Coronary artery (tissue), 2 donors: ENCODE measurements around the gene ARID1B.

ENCODE experiments used
- DNase-seq: peaks from one replicate; pipeline ENCODE4 v3.0.0-alpha.2; 2017; ENCODE audit warnings: low spot score
- H3K27ac ChIP-seq, 2 donors: fragments of 200-600 bp; sonication (generic); one replicate each; pipeline ENCODE4 v1.5.1; 2016 to 2019
- H3K4me3 ChIP-seq: fragments of 200-600 bp; sonication (generic); 2 replicates; pipeline ENCODE4 v1.5.1; 2016; ENCODE audit warnings: mild to moderate bottlenecking, moderate library complexity
- TF ChIP-seq, protein P1 (sequence below): fragments of 200-600 bp; sonication (generic); IDR thresholded peaks from one replicate; pipeline ENCODE4 v1.5.1; 2019; ENCODE audit warnings: antibody characterized with exemption

ARID1B gene

DNA sequence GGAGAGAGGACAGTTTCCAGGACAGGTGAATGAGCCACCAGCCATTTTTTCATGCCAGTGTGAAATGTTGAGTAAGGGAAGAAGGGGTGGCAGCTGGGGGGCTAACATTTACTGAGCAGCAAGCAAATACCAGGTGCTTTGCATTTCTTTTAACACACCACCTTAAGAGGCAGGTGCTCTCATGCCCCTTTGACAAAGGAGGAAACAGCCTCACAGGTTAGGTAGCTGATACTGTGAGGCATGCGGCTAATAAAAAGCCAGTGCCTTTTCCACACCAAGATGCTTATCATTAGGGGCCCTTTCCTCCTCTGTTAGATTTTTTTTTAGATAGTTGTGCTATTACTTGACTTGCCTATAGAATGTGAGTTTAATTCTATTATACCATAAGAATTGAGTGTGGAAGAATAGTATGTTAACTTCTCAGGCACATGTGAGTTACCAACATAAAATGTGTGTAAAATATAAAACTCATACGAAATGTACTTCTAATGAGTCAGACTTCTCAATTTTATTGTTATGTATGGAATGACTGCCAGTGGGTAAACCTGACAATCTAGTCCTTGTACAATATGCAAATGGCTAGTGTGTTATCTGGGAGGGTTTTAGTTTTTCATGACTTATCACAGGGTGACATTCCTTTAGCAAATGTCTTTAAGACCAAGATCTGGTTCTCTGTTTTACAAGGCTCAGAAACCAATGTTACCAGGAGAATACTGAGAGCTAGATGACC lies 286.2 kb downstream of the ARID1B start:
- no peak for DNase-seq
- Histone ChIP-seq H3K4me3 (no peak overlapping the region), H3K27ac (no peak overlapping the region)
- TF ChIP-seq, protein P1, sequence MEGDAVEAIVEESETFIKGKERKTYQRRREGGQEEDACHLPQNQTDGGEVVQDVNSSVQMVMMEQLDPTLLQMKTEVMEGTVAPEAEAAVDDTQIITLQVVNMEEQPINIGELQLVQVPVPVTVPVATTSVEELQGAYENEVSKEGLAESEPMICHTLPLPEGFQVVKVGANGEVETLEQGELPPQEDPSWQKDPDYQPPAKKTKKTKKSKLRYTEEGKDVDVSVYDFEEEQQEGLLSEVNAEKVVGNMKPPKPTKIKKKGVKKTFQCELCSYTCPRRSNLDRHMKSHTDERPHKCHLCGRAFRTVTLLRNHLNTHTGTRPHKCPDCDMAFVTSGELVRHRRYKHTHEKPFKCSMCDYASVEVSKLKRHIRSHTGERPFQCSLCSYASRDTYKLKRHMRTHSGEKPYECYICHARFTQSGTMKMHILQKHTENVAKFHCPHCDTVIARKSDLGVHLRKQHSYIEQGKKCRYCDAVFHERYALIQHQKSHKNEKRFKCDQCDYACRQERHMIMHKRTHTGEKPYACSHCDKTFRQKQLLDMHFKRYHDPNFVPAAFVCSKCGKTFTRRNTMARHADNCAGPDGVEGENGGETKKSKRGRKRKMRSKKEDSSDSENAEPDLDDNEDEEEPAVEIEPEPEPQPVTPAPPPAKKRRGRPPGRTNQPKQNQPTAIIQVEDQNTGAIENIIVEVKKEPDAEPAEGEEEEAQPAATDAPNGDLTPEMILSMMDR, result no peak

DNA sequence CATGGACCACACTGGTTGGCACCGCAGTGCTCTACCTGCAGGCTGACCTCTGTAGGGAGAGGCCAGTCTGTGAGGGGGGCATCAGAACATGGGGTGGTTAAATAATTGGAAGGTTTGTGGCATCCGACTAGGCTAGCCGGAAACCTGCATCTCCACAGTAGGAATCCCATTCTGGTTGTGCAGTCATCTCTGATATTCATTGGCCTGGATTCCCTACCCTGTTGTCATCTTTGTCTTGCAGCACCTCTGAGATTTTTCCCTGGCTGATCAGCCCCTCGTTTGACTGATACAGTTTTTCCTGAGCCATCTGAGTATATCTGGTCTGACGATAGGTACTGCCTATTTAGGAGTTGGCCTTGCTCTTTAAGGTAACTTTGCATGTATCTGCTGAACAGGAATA lies 286.7 kb downstream of the ARID1B start:
- Histone ChIP-seq H3K27ac (no peak overlapping the region), H3K4me3 (no peak overlapping the region)
- TF ChIP-seq, protein P1, result no peak
- no peak for DNase-seq

DNA sequence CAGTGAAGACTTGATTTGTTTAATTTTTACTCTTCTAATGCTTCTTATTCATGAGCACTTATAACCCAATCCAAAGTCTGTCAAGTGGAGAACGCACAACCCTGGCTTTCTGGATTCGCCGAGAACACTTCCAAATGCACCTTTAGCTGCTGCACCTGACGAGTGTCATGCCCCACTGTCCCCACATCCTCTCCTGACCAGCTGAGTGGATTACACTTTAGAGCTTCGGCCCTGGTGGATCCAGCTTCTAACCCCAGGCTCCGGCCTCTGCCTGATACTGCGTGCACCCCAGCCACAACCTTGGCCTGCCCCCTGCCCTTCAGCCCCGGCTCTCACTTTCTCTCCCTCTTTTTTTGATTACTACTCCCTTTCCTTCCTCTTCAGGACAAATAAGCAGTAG lies 287.3 kb downstream of the ARID1B start:
- no peak for DNase-seq
- TF ChIP-seq, protein P1, result no peak
- Histone ChIP-seq H3K4me3 (no peak overlapping the region), H3K27ac (no peak overlapping the region)

DNA sequence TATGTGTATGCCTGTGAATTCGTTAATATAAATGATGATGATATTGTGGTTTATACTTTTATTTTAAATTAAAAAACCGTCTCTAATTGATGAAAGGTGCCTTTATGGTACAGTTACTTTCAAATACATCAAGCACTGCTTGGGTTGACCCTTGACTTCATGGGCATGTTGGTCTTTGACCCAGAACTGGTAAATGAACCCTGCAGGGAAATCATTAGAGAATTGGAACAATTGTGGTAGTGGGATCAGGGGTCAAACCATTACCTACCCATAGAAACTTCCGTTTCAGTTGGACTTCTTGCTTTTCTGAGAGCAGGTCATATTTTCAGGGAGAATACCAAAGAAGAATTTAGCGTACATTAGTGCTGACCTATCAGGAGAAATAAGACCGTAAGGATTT lies 288.2 kb downstream of the ARID1B start:
- DNase-seq, result no peak
- TF ChIP-seq, protein P1, result no peak
- no peak overlapping the region for H3K4me3 ChIP-seq

DNA sequence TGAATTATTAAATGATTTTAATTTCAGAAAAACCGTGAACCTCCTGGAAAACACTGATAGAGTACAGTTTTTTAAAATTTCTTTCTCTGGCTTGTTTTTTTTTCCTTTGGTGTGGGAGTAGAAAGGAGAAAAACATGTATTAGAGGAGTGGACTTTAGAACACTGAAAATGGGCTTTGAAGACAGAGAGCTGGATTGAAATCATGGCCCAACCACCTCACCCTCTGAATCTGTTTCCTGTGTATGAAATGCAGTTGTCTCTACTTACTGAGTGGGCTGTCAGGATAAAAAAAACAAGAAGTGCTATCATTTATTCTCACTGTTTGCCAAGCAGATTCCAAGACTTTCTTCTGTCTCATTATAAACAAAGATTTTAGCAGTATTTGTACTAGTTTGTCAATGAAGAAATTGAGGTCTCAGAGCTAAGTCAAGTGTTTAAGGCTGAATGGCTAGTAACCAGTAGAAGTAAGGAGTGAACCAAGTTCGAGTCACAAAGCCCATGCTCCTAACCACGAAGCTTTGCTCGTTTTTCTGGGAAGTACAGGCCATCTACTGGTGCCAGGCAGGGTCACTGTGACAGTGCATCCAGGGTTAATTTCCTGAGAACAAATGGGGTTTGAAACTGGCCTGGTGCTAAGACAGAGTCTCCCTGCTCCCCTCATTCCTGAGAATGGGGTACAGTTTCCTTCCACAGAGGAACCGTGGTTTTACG lies 289.8 kb downstream of the ARID1B start:
- H3K4me3 ChIP-seq, result no peak overlapping the region
- no peak for DNase-seq
- TF ChIP-seq, protein P1, result no peak
- no peak overlapping the region for H3K27ac ChIP-seq

More for the DNA sequence above, 288.2 kb downstream of the ARID1B start:
- no peak overlapping the region for H3K27ac ChIP-seq

DNA sequence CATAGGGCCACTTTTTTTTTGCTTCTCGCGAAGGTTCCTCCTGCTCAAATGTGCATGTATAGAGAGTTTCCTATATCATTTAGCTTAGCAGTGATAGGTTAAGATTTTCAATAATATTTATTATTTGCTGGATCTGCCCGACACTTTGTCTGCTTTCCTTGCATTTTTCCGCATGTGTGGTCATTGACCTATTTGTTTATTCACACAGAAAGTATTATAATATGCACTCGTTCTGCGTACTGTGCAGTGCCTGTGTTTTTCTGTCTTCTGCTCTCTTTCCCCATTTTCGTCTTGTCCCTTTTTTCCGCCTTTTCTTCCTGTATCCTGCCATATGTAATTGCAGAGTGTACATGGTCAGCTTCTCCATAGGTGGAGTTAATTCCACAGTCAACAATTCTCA lies 290.3 kb downstream of the ARID1B start:
- TF ChIP-seq, protein P1, result no peak
- no peak for DNase-seq
- Histone ChIP-seq H3K27ac (no peak overlapping the region), H3K4me3 (no peak overlapping the region)
